CD4-positive, alpha-beta T cell treated with Interleukin-21 for 1 hour (primary cell): ENCODE measurements around the gene MYO3B.
"Not testable (repeated sequence)": the region's sequence is repeated elsewhere in the genome, so short reads cannot be mapped to it uniquely, and the experiment has no call there.

Experiments
- DNase-seq: peaks from one replicate; pipeline ENCODE4 v3.0.0-alpha.2; 2020

MYO3B gene

GRCh38 chr2:170579511-170579910, 401.6 kb downstream of the MYO3B start:
- DNase-seq: no peak

- DNase-seq: no peak
Measured at GRCh38 chr2:170582313-170582712, 404.4 kb downstream of the MYO3B start.

DNA sequence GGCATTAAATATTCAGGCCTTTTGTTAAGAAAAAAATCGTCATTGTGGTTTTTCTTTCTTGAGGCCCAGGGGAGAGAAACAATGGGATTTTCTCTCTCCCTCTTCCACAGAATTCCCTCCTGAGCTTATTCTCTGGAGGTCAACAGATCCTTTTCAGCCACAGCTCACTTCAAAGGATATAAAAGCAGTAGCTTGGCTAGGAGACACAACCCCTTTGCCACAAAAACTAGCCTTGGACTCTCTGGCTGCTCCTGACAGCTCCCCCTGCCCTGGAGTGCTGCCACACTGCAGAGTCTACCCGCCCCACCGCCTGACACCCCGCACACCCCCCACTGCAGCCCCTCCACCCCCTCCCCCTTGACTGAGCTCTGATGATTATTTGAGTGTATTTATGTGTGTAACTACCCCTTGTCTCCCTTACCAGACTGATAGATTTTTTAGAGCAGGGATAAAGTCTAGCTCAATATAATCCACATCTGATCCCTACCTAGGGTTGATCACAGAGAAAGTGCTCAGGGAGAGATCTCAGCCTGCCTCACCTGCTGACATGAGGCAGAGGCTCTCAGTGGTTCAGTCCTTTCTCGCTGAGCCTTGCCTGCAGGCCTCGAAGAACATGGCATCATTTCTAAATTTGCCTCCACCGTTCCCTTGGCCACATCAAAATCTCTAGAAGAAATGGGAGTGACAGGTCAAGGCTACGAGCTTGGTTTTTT, 405.0 kb downstream of the MYO3B start:
- DNase-seq: no peak

DNA sequence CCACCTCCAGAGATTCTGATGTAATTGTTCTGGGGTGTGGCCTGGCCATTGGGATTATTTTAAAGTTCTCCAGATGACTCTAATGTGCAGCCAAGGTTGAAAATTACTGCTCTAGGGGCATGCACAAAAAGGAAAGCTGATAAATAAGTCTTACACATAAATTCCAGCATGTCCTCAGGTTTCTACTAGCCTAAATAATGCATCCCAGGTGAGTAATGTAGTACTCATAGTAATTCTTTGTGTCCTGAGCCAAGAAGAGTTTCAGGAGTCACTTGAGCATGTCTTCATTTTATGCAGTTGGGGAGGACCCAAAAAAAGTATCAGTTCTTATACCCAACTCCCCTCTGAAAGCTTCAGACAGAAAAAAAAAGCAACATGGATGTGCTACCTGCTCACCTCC, 407.1 kb downstream of the MYO3B start:
- DNase-seq: no peak

GRCh38 chr2:170586571-170587095, 408.7 kb downstream of the MYO3B start:
- no peak for DNase-seq

DNA sequence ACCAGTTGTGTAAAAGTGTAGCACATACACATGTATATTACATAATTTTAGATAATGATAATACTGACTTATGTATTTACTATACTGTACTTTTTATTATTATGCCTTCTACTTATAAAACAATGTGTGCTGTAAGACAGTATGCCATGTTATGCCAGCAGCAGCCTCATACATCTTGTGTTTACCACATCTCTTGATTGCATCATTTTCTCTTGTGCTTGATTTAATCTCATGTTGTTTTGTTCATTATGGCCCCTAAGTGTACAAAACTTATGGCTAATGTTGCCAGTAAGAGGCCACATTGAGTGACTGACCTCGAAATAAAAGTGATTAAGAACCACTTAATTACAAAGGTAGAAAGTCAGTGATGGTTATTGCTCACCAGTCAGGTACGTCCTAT, 409.2 kb downstream of the MYO3B start:
- no peak for DNase-seq

GRCh38 chr2:170587922-170588321, 410.0 kb downstream of the MYO3B start:
- DNase-seq: no peak

DNA sequence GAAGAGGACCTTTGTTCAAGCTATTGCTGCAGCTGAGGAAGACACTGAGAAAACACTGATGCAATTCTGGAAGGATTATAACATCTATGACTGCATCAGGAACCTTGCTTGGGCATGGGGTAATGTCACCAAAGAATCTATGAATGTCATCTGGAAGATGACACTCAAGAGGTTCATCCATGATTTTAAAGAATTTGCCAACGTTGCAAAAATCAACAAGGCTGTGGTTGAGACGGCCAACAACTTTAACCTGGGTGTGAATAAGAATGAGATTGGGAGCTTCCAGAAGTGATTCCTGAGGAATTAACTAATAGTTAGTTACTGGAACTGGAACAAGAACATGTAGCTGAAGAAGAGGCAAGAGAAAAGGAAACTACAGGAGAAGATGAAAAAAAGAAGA, 410.8 kb downstream of the MYO3B start:
- no peak for DNase-seq

DNA sequence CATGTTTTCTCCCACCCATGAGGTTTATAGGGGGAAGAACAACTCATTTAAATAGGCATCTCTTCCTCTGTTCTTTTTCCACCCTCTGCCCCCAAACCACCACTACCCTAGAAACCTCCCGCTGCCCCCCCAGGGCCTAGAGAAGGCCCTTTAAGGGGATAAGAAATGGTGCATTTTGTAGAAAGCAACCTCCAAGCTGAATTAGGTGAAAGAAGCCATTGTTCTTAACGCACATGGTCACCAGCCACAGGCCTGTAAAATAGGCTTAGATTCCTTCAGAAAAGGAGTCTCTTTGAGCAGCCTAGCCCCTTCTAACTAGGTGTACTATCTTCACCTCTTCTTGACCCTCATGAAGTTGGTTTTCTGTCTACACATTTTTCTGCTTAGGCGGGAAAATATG, 418.6 kb downstream of the MYO3B start:
- no peak for DNase-seq

DNA sequence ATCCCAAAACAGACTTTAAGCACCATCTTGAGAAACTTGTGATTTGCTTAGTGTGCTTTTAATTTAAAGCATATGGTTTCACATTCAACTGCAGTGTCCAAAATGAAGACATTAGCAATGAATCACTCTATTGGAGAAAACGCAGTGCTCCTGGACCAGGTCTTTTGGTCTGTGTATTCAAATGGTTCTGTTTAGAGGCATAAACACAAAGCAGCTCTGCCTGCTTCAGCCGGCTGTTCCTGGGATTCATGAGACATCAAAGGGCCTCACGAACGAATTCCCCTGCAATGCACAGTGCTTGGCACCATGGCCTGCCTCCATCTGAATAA, 420.1 kb downstream of the MYO3B start:
- no peak for DNase-seq

GRCh38 chr2:170601489-170601888, 423.5 kb downstream of the MYO3B start:
- DNase-seq: no peak

GRCh38 chr2:170605862-170606261, 427.9 kb downstream of the MYO3B start:
- no peak for DNase-seq

- no peak for DNase-seq
Measured at GRCh38 chr2:170607171-170607570, 429.2 kb downstream of the MYO3B start.

- DNase-seq: no peak
Measured at GRCh38 chr2:170610615-170611014, 432.7 kb downstream of the MYO3B start.

GRCh38 chr2:170618948-170619347, 441.0 kb downstream of the MYO3B start:
- DNase-seq: not testable (repeated sequence)

DNA sequence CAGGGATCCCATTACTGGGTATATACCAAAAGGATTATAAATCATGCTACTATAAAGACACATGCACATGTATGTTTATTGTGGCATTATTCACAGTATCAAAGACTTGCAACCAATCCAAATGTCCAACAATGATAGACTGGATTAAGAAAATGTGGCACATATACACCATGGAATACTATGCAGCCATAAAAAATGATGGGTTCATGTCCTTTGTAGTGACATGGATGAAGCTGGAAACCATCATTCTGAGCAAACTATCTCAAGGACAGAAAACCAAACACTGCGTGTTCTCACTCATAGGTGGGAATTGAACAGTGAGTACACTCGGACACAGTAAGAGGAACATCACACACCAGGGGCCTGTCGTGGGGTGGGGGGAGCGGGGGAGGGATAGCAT, 457.1 kb downstream of the MYO3B start:
- not testable (repeated sequence) for DNase-seq

DNA sequence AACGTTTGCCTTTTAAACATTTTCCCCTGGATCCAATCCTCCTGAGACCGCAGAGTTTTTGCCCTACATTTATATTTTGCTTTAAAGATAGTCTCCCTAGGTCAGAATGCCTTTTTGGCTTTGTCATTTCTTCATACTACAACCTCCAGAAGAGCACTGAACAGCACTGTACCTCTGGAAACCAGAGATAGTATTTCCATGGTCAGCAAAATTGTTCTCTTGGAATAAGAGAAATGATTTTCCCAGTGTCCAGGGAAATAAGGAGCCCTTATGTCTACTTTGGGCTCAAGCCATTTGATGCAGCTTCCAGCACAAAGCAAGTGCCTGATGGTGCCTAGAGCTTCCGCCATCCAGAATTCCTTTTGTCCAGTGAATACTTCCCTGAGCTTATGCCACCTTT, 461.7 kb downstream of the MYO3B start:
- no peak for DNase-seq

GRCh38 chr2:170641961-170642360, 464.0 kb downstream of the MYO3B start:
- no peak for DNase-seq

DNA sequence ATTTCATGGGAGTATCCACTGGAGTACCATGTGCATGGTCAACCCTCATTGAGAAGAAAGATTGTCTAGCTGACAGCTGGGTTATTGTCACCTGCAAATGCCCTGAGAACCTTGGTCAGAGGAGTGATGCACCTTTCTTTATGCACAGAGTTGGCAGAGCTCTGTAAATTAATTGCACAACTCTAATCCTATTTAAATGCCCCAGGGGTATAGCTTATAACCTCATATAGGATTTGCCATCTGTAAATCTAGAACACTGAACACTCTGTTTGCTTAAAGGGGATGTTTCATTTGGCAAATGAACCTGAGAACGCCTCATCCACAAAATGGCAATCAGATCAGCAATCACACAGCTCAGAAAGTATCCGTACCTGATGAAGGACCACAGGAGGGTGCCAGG, 465.4 kb downstream of the MYO3B start:
- DNase-seq: no peak

- no peak for DNase-seq
Measured at GRCh38 chr2:170647741-170648436, 469.9 kb downstream of the MYO3B start.

GRCh38 chr2:170651624-170652325, 473.8 kb downstream of the MYO3B start:
- DNase-seq: peak; percentile 79

GRCh38 chr2:170652637-170653417, 474.9 kb downstream of the MYO3B start:
- no peak for DNase-seq

GRCh38 chr2:170656669-170657068, 478.7 kb downstream of the MYO3B start:
- no peak for DNase-seq
